Measurements from ENCODE around the gene NUDT4.

NUDT4 gene

DNA sequence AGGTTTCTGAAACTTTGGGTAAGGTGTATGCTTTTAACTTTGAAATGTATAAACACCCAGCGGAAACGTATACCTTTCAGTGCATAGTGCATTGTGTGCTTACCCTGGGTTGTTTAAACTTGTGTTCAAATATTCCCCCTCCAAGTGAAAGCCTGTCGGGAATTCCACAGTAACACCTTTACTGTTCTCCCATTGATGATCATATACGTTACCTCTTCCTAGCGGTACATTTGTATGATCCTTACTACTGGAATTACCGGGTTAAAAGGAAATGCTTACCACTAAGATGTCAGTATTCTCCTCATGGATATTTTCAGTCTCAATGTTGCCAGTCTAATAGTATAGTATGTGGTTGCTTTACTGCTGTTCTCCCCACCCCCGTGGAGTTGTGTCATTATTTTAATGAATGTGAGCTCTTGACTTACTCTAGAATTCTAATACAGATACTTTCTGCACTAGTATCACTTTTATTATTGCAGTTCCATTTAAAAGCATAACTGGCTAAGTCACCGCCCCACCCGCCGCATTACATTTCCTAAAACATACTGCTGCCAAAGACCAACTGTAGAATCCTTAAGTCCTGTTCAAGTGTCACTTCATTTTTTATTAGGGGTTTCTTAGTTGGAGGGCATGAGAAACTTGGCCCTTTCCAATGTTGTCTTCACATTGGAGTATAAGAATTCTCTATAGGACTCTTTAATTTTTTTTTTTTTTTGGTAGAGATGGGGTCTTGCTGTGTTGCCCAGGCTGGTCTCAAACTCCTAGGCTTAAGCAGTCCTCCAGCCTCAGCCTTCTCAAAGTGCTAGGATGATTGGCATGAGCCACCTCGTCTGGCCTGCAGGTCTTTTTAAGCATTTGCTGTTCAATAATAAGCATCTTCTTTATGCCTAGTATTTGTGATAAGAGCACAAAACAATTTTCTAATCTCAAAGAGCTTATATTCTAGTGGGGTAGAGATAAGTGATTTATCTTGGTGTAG lies 24.9 kb downstream of the NUDT4 start:
- TF ChIP-seq, protein P1, sequence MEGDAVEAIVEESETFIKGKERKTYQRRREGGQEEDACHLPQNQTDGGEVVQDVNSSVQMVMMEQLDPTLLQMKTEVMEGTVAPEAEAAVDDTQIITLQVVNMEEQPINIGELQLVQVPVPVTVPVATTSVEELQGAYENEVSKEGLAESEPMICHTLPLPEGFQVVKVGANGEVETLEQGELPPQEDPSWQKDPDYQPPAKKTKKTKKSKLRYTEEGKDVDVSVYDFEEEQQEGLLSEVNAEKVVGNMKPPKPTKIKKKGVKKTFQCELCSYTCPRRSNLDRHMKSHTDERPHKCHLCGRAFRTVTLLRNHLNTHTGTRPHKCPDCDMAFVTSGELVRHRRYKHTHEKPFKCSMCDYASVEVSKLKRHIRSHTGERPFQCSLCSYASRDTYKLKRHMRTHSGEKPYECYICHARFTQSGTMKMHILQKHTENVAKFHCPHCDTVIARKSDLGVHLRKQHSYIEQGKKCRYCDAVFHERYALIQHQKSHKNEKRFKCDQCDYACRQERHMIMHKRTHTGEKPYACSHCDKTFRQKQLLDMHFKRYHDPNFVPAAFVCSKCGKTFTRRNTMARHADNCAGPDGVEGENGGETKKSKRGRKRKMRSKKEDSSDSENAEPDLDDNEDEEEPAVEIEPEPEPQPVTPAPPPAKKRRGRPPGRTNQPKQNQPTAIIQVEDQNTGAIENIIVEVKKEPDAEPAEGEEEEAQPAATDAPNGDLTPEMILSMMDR (IDR thresholded peaks at IDR 0.05) = no peak
- DNase-seq = no peak
- no peaks in the 10 kb centered on the region for H3K4me1 Mint-ChIP-seq
- H3K27me3 Mint-ChIP-seq (ENCODE audit: low read depth, poor library complexity) = no peaks in the 10 kb centered on the region
- no peak overlapping the region for H3K4me3 Mint-ChIP-seq
- peak overlapping the region; percentile 27 for H3K27ac Mint-ChIP-seq
- H3K9me3 Mint-ChIP-seq = no peaks in the 10 kb centered on the region
- peaks cover 42% of the 10 kb centered on the region for H3K36me3 Mint-ChIP-seq (ENCODE audit: low read depth)

DNA sequence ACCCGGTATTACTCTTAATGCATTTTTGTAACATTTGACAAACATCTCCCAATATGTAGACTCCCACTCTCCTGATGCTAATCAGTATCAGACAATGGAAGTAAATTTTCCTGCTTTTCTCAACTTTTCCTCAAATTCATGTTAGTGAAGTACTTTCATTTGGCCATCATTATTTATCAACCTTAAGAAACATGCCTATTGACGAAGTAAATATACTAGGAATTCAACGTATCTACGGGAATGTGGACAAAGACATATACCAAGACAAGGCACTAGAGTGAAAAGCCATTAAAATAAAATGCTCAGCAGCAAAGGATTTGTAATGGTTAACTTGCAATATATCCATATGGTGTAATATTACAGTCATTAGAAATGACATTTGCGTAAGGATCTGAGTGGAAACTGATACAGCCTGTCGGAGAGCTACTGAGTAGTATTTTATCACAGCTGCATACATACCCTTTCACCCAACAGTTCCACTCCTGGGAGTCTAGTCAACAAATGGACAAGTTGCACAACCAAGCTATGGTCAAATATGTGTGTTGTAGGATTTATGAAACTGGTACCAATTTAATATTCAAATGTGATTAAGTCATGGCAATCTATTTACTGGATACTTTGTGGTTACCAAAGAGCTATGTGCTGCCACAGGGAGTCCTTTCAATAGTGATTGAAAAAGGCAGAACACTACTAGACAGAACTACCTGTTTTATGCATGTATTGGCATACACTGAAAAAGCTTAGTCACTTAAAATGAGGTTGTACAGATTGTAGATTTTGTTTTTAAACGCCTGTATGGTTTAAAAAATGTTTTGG lies 26.5 kb downstream of the NUDT4 start:
- H3K27me3 Mint-ChIP-seq (ENCODE audit: low read depth, poor library complexity) = no peaks in the 10 kb centered on the region
- peak overlapping the region; percentile 86 for H3K27ac Mint-ChIP-seq
- TF ChIP-seq, protein P1 (IDR thresholded peaks at IDR 0.05) = no peak
- no peaks in the 10 kb centered on the region for H3K4me1 Mint-ChIP-seq
- H3K36me3 Mint-ChIP-seq (ENCODE audit: low read depth) = peaks cover 47% of the 10 kb centered on the region
- no peaks in the 10 kb centered on the region for H3K9me3 Mint-ChIP-seq
- DNase-seq = no peak
- no peak overlapping the region for H3K4me3 Mint-ChIP-seq

DNA sequence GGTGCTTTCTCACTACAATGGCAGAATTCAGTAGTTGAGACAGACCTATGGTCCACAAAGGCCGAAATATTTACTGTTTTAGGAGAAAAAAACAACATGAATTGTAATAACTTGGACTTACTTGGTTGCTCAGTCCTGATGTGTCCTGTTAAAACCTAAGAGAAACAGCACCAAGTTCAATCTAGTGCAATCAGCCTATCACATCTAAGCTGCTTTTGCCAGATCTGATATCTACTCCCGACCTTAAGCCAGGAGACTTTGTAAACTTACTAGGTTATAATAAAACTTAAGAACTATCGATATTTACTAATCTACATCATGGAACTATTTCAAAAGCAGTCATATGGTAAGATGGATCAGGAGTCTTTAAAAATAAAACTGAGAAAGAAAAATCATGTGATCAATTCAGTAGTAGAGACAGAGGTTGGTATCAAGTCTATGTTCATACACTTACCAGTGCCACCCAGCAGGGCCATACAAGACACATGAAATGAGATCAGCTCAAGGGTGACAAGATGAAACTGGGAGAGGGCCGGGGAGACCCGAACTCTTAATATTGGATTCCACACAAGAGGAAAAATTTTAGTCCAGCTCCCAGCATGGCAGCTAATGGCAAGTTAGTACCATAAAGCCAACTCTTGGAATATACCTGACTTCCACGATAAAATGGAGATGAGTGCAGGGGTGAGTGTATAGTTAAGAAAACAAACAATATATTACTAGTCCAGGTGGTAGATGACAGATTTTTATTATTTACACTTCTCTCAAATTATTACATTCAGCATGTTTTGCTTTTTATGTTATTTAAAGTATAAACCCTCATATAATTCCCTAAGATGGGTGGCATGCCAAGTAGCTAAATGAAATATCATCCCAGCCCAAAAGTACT lies 27.5 kb downstream of the NUDT4 start:
- Mint-ChIP-seq H3K9me3 (no peaks in the 10 kb centered on the region), H3K36me3 (ENCODE audit: low read depth) (peaks cover 50% of the 10 kb centered on the region), H3K27me3 (ENCODE audit: low read depth, poor library complexity) (no peaks in the 10 kb centered on the region), H3K4me1 (no peaks in the 10 kb centered on the region), H3K27ac (peak overlapping the region; percentile 86), H3K4me3 (no peak overlapping the region)
- TF ChIP-seq, protein P1 (IDR thresholded peaks at IDR 0.05) = no peak
- no peak for DNase-seq

DNA sequence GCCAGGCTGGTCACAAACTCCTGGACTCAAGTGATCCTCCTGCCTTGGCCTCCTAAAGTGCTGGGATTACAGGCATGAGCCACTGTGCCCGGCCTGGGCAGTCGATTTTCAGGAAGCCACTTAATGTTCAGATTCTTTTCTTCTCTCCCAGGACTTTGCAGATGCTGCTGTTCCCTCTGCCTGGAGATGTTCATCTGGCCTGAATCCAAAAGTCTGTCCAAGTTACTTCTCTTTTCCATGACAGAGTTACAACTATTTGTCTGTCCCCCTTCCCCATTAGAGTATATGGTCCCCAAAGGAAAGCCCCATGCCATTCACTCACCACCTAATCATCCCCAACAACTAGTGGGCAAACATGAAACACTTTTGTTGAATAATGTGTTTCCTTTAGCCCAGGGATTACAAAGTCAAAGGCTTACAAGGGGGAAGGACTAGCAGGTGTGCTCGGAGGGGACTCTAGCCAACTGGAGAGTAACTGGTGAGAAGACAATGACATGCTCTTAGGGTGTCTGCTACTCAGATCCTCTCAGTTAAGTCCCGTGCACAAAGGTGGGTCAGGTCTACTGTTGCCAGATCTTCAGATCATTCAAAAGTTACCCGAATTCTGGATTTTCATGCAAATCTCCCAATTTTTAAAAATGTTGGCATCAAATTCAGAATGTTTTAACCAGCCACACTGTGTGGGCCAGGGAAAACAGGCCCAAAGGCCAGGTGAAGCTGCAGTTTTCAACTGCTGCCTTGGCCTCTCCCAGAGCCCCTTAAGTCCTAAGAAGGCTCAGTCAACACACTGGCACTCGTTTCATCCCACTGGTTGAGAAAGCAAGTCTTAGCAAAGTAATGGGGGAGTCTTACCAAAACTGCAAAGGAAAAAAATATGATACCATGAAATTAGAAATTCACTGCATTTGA lies 29.6 kb downstream of the NUDT4 start:
- TF ChIP-seq, protein P1 (IDR thresholded peaks at IDR 0.05) = no peak
- Mint-ChIP-seq H3K36me3 (ENCODE audit: low read depth) (peaks cover 65% of the 10 kb centered on the region), H3K27me3 (ENCODE audit: low read depth, poor library complexity) (no peaks in the 10 kb centered on the region), H3K4me3 (no peak overlapping the region), H3K9me3 (no peaks in the 10 kb centered on the region), H3K4me1 (peaks cover 3% of the 10 kb centered on the region), H3K27ac (peak overlapping the region; percentile 94)
- DNase-seq = no peak

DNA sequence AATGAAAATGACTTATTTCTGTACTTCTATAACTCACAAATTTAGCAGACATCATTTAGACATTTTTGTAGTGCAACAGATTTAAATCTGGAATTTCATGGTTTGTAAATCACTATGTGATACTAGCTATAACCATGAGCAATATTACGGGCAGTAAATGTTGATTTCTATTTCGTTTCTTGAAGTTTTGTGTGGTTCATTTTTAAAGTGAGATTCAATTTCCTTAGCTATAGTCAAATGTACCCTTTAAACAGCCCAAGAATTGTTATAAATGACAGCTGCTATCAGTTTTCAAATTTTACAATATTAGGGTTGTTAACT lies 30.2 kb downstream of the NUDT4 start:
- Mint-ChIP-seq H3K4me1 (peaks cover 7% of the 10 kb centered on the region), H3K9me3 (no peaks in the 10 kb centered on the region), H3K27me3 (ENCODE audit: low read depth, poor library complexity) (no peaks in the 10 kb centered on the region), H3K4me3 (no peak overlapping the region), H3K27ac (peak overlapping the region; percentile 94), H3K36me3 (ENCODE audit: low read depth) (peaks cover 63% of the 10 kb centered on the region)
- DNase-seq = no peak
- TF ChIP-seq, protein P1 (IDR thresholded peaks at IDR 0.05) = no peak
